GM23338 (cell line): ENCODE data around the gene ERAP2. TPM values are rescaled to one million over a fixed set of nuclear protein-coding genes. Genes with fewer than 3 reads are reported as not detected.

Source experiments
- ATAC-seq: fragments of 200-7000 bp; cut with Tn5 transposase; 3 replicates; pipeline ENCODE4 v1.9.1; 2020
- DNase-seq: peaks from one replicate; pipeline ENCODE4 v3.0.0-alpha.2; 2015; ENCODE audit warnings: low spot score
- H2AFZ ChIP-seq: fragments of 200-600 bp; sonication (generic); 2 replicates; pipeline ENCODE4 v1.8.0; 2016; ENCODE audit warnings: antibody characterized with exemption, mild to moderate bottlenecking, moderate library complexity
- H3F3A ChIP-seq: fragments of 200-600 bp; sonication (generic); replicated peaks from 2 replicates; pipeline ENCODE4 v1.8.0; 2017; ENCODE audit warnings: antibody characterized with exemption, mixed run types, low read depth
- H3K27ac ChIP-seq: fragments of 200-600 bp; sonication (generic); 2 replicates; pipeline ENCODE4 v1.6.1; 2016; ENCODE audit warnings: low read depth
- H3K27me3 ChIP-seq: fragments of 200-600 bp; sonication (generic); 2 replicates; pipeline ENCODE4 v1.8.0; 2016; ENCODE audit warnings: mild to moderate bottlenecking, mixed run types, moderate library complexity; ENCODE audit not compliant: insufficient read depth
- H3K36me3 ChIP-seq: fragments of 200-600 bp; sonication (generic); 2 replicates; pipeline ENCODE4 v1.8.0; 2016; ENCODE audit warnings: mild to moderate bottlenecking; ENCODE audit not compliant: insufficient read depth
- H3K4me1 ChIP-seq: fragments of 200-600 bp; sonication (generic); 2 replicates; pipeline ENCODE4 v1.8.0; 2016; ENCODE audit warnings: mild to moderate bottlenecking, moderate library complexity; ENCODE audit not compliant: insufficient read depth
- H3K4me2 ChIP-seq: fragments of 200-600 bp; sonication (generic); 2 replicates; pipeline ENCODE4 v1.7.1; 2017; ENCODE audit warnings: mixed run types
- H3K4me3 ChIP-seq: fragments of 200-600 bp; sonication (generic); 2 replicates; pipeline ENCODE4 v1.6.1; 2016; ENCODE audit warnings: mixed run types
- H3K79me2 ChIP-seq: fragments of 200-600 bp; sonication (generic); replicated peaks from 2 replicates; pipeline ENCODE4 v1.8.0; 2017; ENCODE audit warnings: mild to moderate bottlenecking; ENCODE audit not compliant: insufficient read depth
- H3K9me2 ChIP-seq: fragments of 200-600 bp; sonication (generic); 2 replicates; pipeline ENCODE4 v1.8.0; 2017; ENCODE audit not compliant: insufficient read depth
- H4K20me1 ChIP-seq: fragments of 200-600 bp; sonication (generic); replicated peaks from 2 replicates; pipeline ENCODE4 v1.8.0; 2017; ENCODE audit warnings: mild to moderate bottlenecking; ENCODE audit not compliant: insufficient read depth
- H3K27ac Mint-ChIP-seq: 2 replicates; pipeline ENCODE4 v1.8.0; 2020; ENCODE audit warnings: inconsistent platforms, mild to moderate bottlenecking, moderate library complexity, mixed read lengths
- H3K27me3 Mint-ChIP-seq: 3 replicates; pipeline ENCODE4 v1.8.0; 2022; ENCODE audit warnings: low read depth, mild to moderate bottlenecking, moderate library complexity, mixed read lengths, inconsistent platforms; ENCODE audit not compliant: insufficient read depth, poor library complexity
- H3K36me3 Mint-ChIP-seq: 3 replicates; pipeline ENCODE4 v1.8.0; 2021; ENCODE audit warnings: low read depth, mild to moderate bottlenecking, inconsistent platforms, moderate library complexity, mixed read lengths
- H3K4me1 Mint-ChIP-seq: 3 replicates; pipeline ENCODE4 v1.8.0; 2020; ENCODE audit warnings: mild to moderate bottlenecking, inconsistent platforms, mixed read lengths
- H3K4me3 Mint-ChIP-seq: 3 replicates; pipeline ENCODE4 v1.8.0; 2021; ENCODE audit warnings: moderate library complexity, mild to moderate bottlenecking, inconsistent platforms, mixed read lengths
- H3K9me3 Mint-ChIP-seq: 3 replicates; pipeline ENCODE4 v1.8.0; 2020; ENCODE audit warnings: moderate library complexity, mild to moderate bottlenecking, inconsistent platforms, mixed read lengths
- ZNF331 ChIP-seq: fragments of 250-450 bp; sonication (Bioruptor Pico); IDR thresholded peaks from 2 replicates; pipeline ENCODE4 v1.5.0; 2020; ENCODE audit warnings: low read depth, mild to moderate bottlenecking, moderate library complexity
- polyA plus RNA-seq: library from polyadenylated mRNA; unstranded; fragments of >200 nt; fragmentation: Nextera tagmentation; extraction: Ambion mirVana; gene quantifications from 2 replicates; pipeline ENCODE4 v1.2.1, GENCODE V29; 2016
- total RNA-seq: library from RNA; depleted of rRNA; stranded (reverse); fragments of >200 nt; shearing (Covaris generic); gene quantifications from 2 replicates; pipeline ENCODE4 v1.2.3, GENCODE V29; 2014
- TF ChIP-seq, protein P1 (sequence below): fragments of 250-450 bp; sonication (Bioruptor Pico); IDR thresholded peaks from 2 replicates; pipeline ENCODE4 v1.5.0; 2020; ENCODE audit warnings: mild to moderate bottlenecking, moderate library complexity
- TF ChIP-seq, protein P2 (sequence below): IDR thresholded peaks from one replicate; pipeline ENCODE4 v1.6.1; 2018; ENCODE audit warnings: antibody characterized with exemption; ENCODE audit not compliant: unreplicated experiment

The ERAP2 gene
- total and polyA plus RNA-seq, 2 experiments from 2014 or later: 0.73 TPM; not detected in 1

GRCh38 chr5:96963267-96963666 lies 87.0 kb downstream of the ERAP2 start (continued):
- TF ChIP-seq, protein P1, sequence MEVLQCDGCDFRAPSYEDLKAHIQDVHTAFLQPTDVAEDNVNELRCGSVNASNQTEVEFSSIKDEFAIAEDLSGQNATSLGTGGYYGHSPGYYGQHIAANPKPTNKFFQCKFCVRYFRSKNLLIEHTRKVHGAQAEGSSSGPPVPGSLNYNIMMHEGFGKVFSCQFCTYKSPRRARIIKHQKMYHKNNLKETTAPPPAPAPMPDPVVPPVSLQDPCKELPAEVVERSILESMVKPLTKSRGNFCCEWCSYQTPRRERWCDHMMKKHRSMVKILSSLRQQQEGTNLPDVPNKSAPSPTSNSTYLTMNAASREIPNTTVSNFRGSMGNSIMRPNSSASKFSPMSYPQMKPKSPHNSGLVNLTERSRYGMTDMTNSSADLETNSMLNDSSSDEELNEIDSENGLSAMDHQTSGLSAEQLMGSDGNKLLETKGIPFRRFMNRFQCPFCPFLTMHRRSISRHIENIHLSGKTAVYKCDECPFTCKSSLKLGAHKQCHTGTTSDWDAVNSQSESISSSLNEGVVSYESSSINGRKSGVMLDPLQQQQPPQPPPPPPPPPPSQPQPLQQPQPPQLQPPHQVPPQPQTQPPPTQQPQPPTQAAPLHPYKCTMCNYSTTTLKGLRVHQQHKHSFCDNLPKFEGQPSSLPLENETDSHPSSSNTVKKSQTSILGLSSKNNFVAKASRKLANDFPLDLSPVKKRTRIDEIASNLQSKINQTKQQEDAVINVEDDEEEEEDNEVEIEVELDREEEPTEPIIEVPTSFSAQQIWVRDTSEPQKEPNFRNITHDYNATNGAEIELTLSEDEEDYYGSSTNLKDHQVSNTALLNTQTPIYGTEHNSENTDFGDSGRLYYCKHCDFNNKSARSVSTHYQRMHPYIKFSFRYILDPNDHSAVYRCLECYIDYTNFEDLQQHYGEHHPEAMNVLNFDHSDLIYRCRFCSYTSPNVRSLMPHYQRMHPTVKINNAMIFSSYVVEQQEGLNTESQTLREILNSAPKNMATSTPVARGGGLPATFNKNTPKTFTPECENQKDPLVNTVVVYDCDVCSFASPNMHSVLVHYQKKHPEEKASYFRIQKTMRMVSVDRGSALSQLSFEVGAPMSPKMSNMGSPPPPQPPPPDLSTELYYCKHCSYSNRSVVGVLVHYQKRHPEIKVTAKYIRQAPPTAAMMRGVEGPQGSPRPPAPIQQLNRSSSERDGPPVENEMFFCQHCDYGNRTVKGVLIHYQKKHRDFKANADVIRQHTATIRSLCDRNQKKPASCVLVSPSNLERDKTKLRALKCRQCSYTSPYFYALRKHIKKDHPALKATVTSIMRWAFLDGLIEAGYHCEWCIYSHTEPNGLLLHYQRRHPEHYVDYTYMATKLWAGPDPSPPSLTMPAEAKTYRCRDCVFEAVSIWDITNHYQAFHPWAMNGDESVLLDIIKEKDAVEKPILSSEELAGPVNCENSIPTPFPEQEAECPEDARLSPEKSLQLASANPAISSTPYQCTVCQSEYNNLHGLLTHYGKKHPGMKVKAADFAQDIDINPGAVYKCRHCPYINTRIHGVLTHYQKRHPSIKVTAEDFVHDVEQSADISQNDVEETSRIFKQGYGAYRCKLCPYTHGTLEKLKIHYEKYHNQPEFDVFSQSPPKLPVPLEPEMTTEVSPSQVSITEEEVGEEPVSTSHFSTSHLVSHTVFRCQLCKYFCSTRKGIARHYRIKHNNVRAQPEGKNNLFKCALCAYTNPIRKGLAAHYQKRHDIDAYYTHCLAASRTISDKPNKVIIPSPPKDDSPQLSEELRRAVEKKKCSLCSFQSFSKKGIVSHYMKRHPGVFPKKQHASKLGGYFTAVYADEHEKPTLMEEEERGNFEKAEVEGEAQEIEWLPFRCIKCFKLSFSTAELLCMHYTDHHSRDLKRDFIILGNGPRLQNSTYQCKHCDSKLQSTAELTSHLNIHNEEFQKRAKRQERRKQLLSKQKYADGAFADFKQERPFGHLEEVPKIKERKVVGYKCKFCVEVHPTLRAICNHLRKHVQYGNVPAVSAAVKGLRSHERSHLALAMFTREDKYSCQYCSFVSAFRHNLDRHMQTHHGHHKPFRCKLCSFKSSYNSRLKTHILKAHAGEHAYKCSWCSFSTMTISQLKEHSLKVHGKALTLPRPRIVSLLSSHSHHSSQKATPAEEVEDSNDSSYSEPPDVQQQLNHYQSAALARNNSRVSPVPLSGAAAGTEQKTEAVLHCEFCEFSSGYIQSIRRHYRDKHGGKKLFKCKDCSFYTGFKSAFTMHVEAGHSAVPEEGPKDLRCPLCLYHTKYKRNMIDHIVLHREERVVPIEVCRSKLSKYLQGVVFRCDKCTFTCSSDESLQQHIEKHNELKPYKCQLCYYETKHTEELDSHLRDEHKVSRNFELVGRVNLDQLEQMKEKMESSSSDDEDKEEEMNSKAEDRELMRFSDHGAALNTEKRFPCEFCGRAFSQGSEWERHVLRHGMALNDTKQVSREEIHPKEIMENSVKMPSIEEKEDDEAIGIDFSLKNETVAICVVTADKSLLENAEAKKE (CRISPR knock-in tag): no peak
- no peak for TF ChIP-seq ZNF331

DNA sequence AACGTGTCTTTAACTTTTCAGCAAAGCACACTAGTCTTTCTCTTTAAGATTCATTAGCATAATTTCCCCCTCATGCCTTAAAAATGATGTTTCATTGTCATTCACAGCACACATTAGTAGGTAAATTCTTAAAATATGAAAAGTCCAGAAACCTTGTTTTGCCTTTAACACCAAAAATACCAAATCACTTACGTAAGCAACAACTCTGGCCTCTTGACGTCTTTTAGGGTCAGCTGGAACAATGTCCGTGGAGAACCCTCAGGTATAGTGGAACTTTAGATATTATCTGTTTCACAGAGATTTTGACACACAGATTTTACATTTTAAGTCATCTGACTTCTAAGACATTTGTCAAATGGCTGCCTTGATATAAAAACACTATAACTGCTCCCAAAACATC lies 90.5 kb downstream of the ERAP2 start:
- no peak overlapping the region for H3K27ac ChIP-seq
- no peaks in the 10 kb centered on the region; the same call in none of the 2 replicates for H3K4me1 ChIP-seq
- H3K36me3 Mint-ChIP-seq: no peaks in the 10 kb centered on the region
- TF ChIP-seq, protein P1 (CRISPR knock-in tag): no peak
- TF ChIP-seq, protein P2, sequence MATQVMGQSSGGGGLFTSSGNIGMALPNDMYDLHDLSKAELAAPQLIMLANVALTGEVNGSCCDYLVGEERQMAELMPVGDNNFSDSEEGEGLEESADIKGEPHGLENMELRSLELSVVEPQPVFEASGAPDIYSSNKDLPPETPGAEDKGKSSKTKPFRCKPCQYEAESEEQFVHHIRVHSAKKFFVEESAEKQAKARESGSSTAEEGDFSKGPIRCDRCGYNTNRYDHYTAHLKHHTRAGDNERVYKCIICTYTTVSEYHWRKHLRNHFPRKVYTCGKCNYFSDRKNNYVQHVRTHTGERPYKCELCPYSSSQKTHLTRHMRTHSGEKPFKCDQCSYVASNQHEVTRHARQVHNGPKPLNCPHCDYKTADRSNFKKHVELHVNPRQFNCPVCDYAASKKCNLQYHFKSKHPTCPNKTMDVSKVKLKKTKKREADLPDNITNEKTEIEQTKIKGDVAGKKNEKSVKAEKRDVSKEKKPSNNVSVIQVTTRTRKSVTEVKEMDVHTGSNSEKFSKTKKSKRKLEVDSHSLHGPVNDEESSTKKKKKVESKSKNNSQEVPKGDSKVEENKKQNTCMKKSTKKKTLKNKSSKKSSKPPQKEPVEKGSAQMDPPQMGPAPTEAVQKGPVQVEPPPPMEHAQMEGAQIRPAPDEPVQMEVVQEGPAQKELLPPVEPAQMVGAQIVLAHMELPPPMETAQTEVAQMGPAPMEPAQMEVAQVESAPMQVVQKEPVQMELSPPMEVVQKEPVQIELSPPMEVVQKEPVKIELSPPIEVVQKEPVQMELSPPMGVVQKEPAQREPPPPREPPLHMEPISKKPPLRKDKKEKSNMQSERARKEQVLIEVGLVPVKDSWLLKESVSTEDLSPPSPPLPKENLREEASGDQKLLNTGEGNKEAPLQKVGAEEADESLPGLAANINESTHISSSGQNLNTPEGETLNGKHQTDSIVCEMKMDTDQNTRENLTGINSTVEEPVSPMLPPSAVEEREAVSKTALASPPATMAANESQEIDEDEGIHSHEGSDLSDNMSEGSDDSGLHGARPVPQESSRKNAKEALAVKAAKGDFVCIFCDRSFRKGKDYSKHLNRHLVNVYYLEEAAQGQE: no peak

More for the DNA sequence above, 90.5 kb downstream of the ERAP2 start:
- no peak overlapping the region for H3K4me2 ChIP-seq
- H2AFZ ChIP-seq: no peak overlapping the region
- H4K20me1 ChIP-seq: no peaks in the 10 kb centered on the region
- H3K4me3 ChIP-seq: no peak overlapping the region
- no peaks in the 10 kb centered on the region for H3K9me2 ChIP-seq
- DNase-seq (no peak), ATAC-seq (no peak)
- no peaks in the 10 kb centered on the region for H3K27me3 ChIP-seq
- Mint-ChIP-seq H3K4me1 (peaks cover 14% of the 10 kb centered on the region), H3K4me3 (no peak overlapping the region), H3K27me3 (peaks cover 4% of the 10 kb centered on the region), H3K27ac (no peak overlapping the region), H3K9me3 (no peaks in the 10 kb centered on the region)
- H3F3A ChIP-seq: no peaks in the 10 kb centered on the region
- no peaks in the 10 kb centered on the region for H3K79me2 ChIP-seq
- H3K36me3 ChIP-seq: no peaks in the 10 kb centered on the region
